Tibial nerve (tissue), 4 donors: ENCODE data around the gene GRAMD1A. TPM values are rescaled to one million over a fixed set of nuclear protein-coding genes. Genes with fewer than 3 reads are reported as not detected.
A peak's percentile ranks its signal among the peaks of the same experiment; 100 is the strongest.

Experiments
- DNase-seq, 2 donors: peaks; one replicate each; pipeline ENCODE4 v3.0.0-alpha.2; 2019; ENCODE audit warnings: low spot score in 2 of 2
- H3K27ac ChIP-seq, 4 donors: fragments of 200-600 bp; sonication (generic) in 3 of 4; one replicate each; pipeline ENCODE4 v1.5.1; 2017 to 2019; ENCODE audit warnings: mild to moderate bottlenecking in 1 of 4
- H3K27me3 ChIP-seq, 2 donors: fragments of 200-600 bp; sonication (generic) in 1 of 2; one replicate each; pipeline versions ENCODE4 v1.5.1 to v1.6.0; 2017 to 2019
- H3K36me3 ChIP-seq, 3 donors: fragments of 200-600 bp; sonication (generic); one replicate each; pipeline ENCODE4 v1.5.1; 2018 to 2019
- H3K4me1 ChIP-seq, 4 donors: fragments of 200-600 bp; sonication (generic) in 3 of 4; one replicate each; pipeline ENCODE4 v1.5.1; 2017 to 2019
- H3K4me3 ChIP-seq, 4 donors: fragments of 200-600 bp; sonication (generic) in 3 of 4; one replicate each; pipeline ENCODE4 v1.5.1; 2017 to 2019; ENCODE audit warnings: mild to moderate bottlenecking in 1 of 4, moderate library complexity in 1 of 4
- H3K9me3 ChIP-seq, 4 donors: fragments of 200-600 bp; sonication (generic) in 3 of 4; one replicate each; pipeline ENCODE4 v1.5.1; 2017 to 2019
- CTCF ChIP-seq, 5 experiments: fragments of 200-600 bp in 3 of 5; fragments of 450-650 bp in 2 of 5; sonication (generic) in 3 of 5; IDR thresholded peaks; one replicate each; pipeline ENCODE4 v1.5.1; 2016 to 2019; ENCODE audit warnings: antibody characterized with exemption in 5 of 5, mild to moderate bottlenecking in 3 of 5, moderate library complexity in 2 of 5
- EP300 ChIP-seq, 2 donors: sonication (generic); formaldehyde crosslinking; IDR thresholded peaks; one replicate each; pipeline ENCODE4 v1.6.1; 2017; ENCODE audit warnings: antibody characterized with exemption in 2 of 2, mild to moderate bottlenecking in 1 of 2
- POLR2A ChIP-seq, 2 donors: fragments of 450-650 bp; IDR thresholded peaks; one replicate each; pipeline ENCODE4 v1.6.1; 2017; ENCODE audit warnings: antibody characterized with exemption in 2 of 2, mild to moderate bottlenecking in 2 of 2, moderate library complexity in 2 of 2
- WGBS, 2 donors: methylation state at CpG; one replicate each; pipeline ENCODE4 v1.1.5; 2018; 5-methylcytosine and 5-hydroxymethylcytosine counted together
- total RNA-seq, 4 donors: library from RNA; depleted of rRNA; stranded (reverse); fragments of >200 nt; gene quantifications; one replicate each; pipeline ENCODE4 v1.1.0, GENCODE V29; 2016

GRAMD1A gene
- total RNA-seq, 4 donors from 2014 or later = 53.1 to 108 (median 61.6) TPM

DNA sequence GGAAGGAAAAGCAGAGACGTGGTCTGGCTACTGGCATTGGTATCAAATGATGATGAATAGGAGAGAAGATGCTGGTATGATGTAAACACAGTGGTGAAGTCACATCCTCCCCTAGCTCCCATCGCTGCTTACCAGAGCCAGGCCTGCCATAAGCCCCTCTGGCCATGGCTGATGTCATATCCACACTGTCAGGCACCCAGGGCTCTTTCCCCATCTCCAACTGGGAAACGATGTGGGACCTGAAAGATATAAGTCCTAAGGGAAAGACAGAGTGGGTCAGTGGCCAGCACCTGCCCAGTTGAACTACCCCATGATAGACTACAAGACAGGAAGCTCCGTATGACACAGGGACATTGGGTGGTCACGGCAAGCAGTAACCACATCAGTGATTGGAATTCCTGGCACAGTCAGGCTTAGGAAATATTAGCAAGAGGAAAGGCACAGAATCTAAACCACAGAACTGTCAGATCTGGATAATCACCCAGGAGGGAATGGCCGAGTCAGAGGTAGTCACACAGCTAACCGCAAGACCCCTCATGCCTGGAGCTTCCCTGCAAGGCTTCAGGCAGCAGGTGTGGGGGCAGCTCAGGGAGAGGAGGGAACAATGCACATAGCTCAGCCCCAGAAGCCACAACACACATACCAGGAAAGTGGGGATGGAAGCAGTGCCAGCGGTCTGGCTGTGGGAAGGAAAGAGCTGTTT, 39.9 kb upstream of the GRAMD1A start:
- H3K9me3 ChIP-seq = peaks cover 0 to 62% (median 26%) of the 10 kb centered on the region in 4 donors
- 96% methylated on average over 8 of the region's 8 CpGs for WGBS, 2 donors
- H3K27me3 ChIP-seq = no peaks in the 10 kb centered on the region
- peaks cover 0 to 23% (median 14%) of the 10 kb centered on the region in 4 donors for H3K4me1 ChIP-seq
- no peak for DNase-seq
- TF ChIP-seq CTCF (IDR thresholded peaks at IDR 0.05) (no peak), EP300 (IDR thresholded peaks at IDR 0.05) (no peak), POLR2A (IDR thresholded peaks at IDR 0.05) (no peak)
- H3K36me3 ChIP-seq = peaks cover 7 to 65% (median 35%) of the 10 kb centered on the region in 3 donors
- H3K4me3 ChIP-seq = no peak overlapping the region
- no peak overlapping the region for H3K27ac ChIP-seq

DNA sequence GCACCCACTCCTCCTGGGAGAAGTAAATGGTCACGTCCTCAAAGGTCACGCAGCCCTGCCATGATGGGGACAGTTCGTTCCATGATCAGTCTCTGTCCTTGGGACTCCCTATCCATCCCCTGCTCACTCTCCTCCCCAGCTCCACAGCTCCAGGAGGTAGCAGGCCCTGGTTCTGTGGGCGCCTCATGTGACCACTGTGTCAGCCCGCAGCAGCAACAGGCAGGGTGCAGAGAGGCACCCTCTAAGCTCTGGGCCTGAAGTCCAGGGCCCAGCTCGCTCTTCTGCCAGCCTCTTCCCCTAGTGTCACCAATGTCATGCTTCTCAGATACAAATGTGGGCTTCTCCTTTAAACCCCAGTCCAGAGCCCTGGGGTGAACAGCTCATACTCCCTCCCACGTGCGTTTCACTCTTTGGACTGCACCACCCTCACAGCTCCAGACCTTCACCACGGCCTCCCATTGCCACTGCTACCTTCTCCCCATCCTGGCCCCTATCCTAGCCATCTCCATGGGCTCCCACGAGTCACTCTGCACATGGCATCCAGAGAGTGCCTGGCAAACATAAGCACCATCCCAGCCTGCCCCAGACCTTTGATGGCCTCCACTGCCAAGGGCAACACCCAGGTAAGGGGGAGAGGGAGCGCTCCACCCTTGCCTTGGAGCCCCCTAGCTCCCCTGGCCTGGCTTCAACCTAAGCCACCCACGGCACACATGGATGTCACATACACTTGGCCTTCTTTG, 39.0 kb upstream of the GRAMD1A start:
- DNase-seq = no peak
- Histone ChIP-seq H3K36me3 (peaks cover 7 to 57% (median 35%) of the 10 kb centered on the region in 3 donors), H3K4me3 (no peak overlapping the region), H3K27me3 (no peaks in the 10 kb centered on the region), H3K27ac (no peak overlapping the region), H3K9me3 (peaks cover 0 to 54% (median 25%) of the 10 kb centered on the region in 4 donors), H3K4me1 (peaks cover 0 to 23% (median 14%) of the 10 kb centered on the region in 4 donors)
- TF ChIP-seq CTCF (IDR thresholded peaks at IDR 0.05) (no peak), POLR2A (IDR thresholded peaks at IDR 0.05) (no peak), EP300 (IDR thresholded peaks at IDR 0.05) (no peak)
- WGBS, 2 donors = 95 to 97% methylated on average over 12 of the region's 12 CpGs

DNA sequence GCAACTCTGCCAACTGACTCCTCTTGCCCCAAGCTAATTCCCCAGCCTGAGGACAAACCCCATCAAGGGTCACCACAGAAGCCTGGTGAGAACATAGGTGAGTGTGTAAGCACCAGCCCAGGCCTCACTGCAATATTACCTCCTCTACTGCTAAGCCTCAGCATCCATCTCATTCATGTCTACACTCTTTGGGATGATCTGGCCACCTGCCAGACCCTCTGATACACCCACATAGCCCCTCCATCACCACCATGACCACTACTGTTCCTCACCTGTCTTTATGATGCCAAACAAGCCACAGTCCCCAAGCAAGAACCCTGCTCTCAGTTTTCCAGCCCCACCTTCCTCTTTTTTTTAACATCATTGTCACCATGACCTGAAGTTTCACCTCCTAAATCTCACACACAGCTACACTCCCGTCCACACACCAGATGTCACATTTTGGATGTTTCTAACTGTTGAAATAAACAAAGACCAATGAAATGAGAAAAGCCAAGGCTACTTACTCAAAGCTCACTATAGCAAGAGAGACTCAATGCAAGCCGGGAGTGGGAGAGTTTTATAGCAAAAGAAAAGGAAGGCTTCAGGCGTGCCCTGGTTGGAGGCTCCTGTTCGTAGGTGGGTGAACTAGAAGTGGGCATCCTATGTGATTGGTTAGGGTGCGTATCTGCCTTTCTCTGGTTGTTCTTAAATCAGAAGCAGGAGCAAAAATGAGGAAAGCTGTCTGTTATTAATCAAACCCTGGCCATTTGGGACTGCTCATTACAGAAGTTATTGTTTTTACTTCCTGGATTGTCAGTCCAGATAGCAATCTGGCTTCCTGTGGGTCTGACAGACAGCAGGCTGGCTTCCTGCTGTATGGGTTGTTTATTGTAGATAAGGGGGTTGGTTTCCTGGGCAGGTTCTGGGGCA, 38.1 kb upstream of the GRAMD1A start:
- no peak for DNase-seq
- Histone ChIP-seq H3K27me3 (no peaks in the 10 kb centered on the region), H3K36me3 (peaks cover 7 to 48% (median 35%) of the 10 kb centered on the region in 3 donors), H3K4me3 (peak overlapping the region in 2 of 4 donors; percentile 84 to 96), H3K9me3 (peaks cover 0 to 47% (median 16%) of the 10 kb centered on the region in 4 donors), H3K27ac (peak overlapping the region in 1 of 4 donors; percentile 3), H3K4me1 (peaks cover 0 to 23% (median 14%) of the 10 kb centered on the region in 4 donors)
- 71 to 72% methylated on average over 5 of the region's 5 CpGs for WGBS, 2 donors
- TF ChIP-seq POLR2A (IDR thresholded peaks at IDR 0.05) (no peak), CTCF (IDR thresholded peaks at IDR 0.05) (no peak), EP300 (IDR thresholded peaks at IDR 0.05) (no peak)

GRCh38 chr19:34962687-34963572, 37.2 kb upstream of the GRAMD1A start:
- Histone ChIP-seq H3K27ac (peak overlapping the region in 2 of 4 donors; percentile 58 to 66), H3K4me1 (peaks cover 0 to 23% (median 14%) of the 10 kb centered on the region in 4 donors), H3K4me3 (peak overlapping the region; percentile 77 to 96 (median 89)), H3K27me3 (no peaks in the 10 kb centered on the region), H3K36me3 (peaks cover 7 to 39% (median 27%) of the 10 kb centered on the region in 3 donors), H3K9me3 (peaks cover 0 to 45% (median 11%) of the 10 kb centered on the region in 4 donors)
- 35 to 40% methylated on average over 14 of the region's 14 CpGs for WGBS, 2 donors
- no peak for TF ChIP-seq CTCF (IDR thresholded peaks at IDR 0.05)
- no peak for TF ChIP-seq EP300 (IDR thresholded peaks at IDR 0.05)
- no peak for TF ChIP-seq POLR2A (IDR thresholded peaks at IDR 0.05)
- DNase-seq = no peak
